Measurements from ENCODE around the gene KCNQ5. TPM values are rescaled to one million over a fixed set of nuclear protein-coding genes. Genes with fewer than 3 reads are reported as not detected.

The KCNQ5 gene
- total RNA-seq, 4 donors from 2014 or later: 0.96 to 3.4 (median 1.5) TPM

- no peak overlapping the region for H3K27ac ChIP-seq
- TF ChIP-seq POLR2AphosphoS5 (IDR thresholded peaks at IDR 0.05): no peak
- no peak for TF ChIP-seq EP300 (IDR thresholded peaks at IDR 0.05)
- no peak for TF ChIP-seq POLR2A (IDR thresholded peaks at IDR 0.05)
- TF ChIP-seq CTCF (IDR thresholded peaks at IDR 0.05): no peak
- ATAC-seq: no peak
- 81 to 88% methylated on average over 4 of the region's 4 CpGs for WGBS, 2 donors (ENCODE audit: low coverage in 1 of 2)
- no peaks in the 10 kb centered on the region for H3K27me3 ChIP-seq
- no peaks in the 10 kb centered on the region for H3K9me3 ChIP-seq
- H3K36me3 ChIP-seq: no peaks in the 10 kb centered on the region
- no peaks in the 10 kb centered on the region for H3K4me1 ChIP-seq
- no peak overlapping the region for H3K4me3 ChIP-seq
Observed at GRCh38 chr6:72933233-72933632, 311.4 kb downstream of the KCNQ5 start.

GRCh38 chr6:72936766-72937559 is 315.1 kb downstream of the KCNQ5 start:
- H3K27me3 ChIP-seq: no peaks in the 10 kb centered on the region
- no peaks in the 10 kb centered on the region for H3K9me3 ChIP-seq
- no peaks in the 10 kb centered on the region for H3K36me3 ChIP-seq
- WGBS, 2 donors (ENCODE audit: low coverage in 1 of 2): 64 to 84% methylated on average over 4 of the region's 4 CpGs
- no peak overlapping the region for H3K4me3 ChIP-seq
- no peak for TF ChIP-seq CTCF (IDR thresholded peaks at IDR 0.05)
- no peak for TF ChIP-seq POLR2AphosphoS5 (IDR thresholded peaks at IDR 0.05)
- no peak for TF ChIP-seq EP300 (IDR thresholded peaks at IDR 0.05)
- TF ChIP-seq POLR2A (IDR thresholded peaks at IDR 0.05): no peak
- no peak overlapping the region for H3K27ac ChIP-seq
- no peaks in the 10 kb centered on the region for H3K4me1 ChIP-seq
- ATAC-seq: no peak

GRCh38 chr6:72938104-72938503 is 316.2 kb downstream of the KCNQ5 start:
- Histone ChIP-seq H3K4me1 (no peaks in the 10 kb centered on the region), H3K4me3 (no peak overlapping the region), H3K36me3 (no peaks in the 10 kb centered on the region), H3K9me3 (no peaks in the 10 kb centered on the region), H3K27ac (no peak overlapping the region), H3K27me3 (no peaks in the 10 kb centered on the region)
- ATAC-seq: peak; percentile 46
- TF ChIP-seq POLR2AphosphoS5 (IDR thresholded peaks at IDR 0.05) (no peak), EP300 (IDR thresholded peaks at IDR 0.05) (no peak), POLR2A (IDR thresholded peaks at IDR 0.05) (no peak), CTCF (IDR thresholded peaks at IDR 0.05) (no peak)
- 81 to 84% methylated on average over 3 of the region's 3 CpGs for WGBS, 2 donors (ENCODE audit: low coverage in 1 of 2)

GRCh38 chr6:72939004-72939403 is 317.1 kb downstream of the KCNQ5 start:
- ATAC-seq: no peak
- Histone ChIP-seq H3K4me3 (no peak overlapping the region), H3K27ac (no peak overlapping the region), H3K9me3 (no peaks in the 10 kb centered on the region), H3K36me3 (no peaks in the 10 kb centered on the region), H3K27me3 (no peaks in the 10 kb centered on the region), H3K4me1 (no peaks in the 10 kb centered on the region)
- WGBS, 2 donors (ENCODE audit: low coverage in 1 of 2): 81 to 84% methylated on average over 6 to 7 of the region's 8 CpGs
- TF ChIP-seq POLR2A (IDR thresholded peaks at IDR 0.05) (no peak), CTCF (IDR thresholded peaks at IDR 0.05) (no peak), EP300 (IDR thresholded peaks at IDR 0.05) (no peak), POLR2AphosphoS5 (IDR thresholded peaks at IDR 0.05) (no peak)

DNA sequence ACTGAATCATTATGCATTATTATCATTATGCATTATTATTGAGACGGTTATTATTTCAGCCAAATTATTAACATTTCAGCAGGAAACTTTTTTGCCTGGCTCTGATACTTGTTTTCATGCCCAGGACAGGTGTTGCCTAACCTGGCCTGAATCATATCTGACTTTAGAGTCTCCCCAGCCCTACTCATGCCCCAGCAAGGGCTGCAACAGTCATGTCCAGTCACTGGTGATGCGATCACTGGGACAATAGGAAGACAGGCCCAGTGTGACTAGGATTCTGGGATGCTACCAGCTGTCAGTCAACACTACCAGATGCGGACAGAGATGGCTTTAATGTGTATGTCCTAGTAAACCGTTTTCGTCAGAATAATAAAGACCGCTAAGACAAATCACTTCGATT is 318.4 kb downstream of the KCNQ5 start:
- Histone ChIP-seq H3K27me3 (no peaks in the 10 kb centered on the region), H3K36me3 (no peaks in the 10 kb centered on the region), H3K4me1 (no peaks in the 10 kb centered on the region), H3K27ac (no peak overlapping the region), H3K4me3 (no peak overlapping the region), H3K9me3 (no peaks in the 10 kb centered on the region)
- ATAC-seq: no peak
- TF ChIP-seq POLR2A (IDR thresholded peaks at IDR 0.05) (no peak), EP300 (IDR thresholded peaks at IDR 0.05) (no peak), CTCF (IDR thresholded peaks at IDR 0.05) (no peak), POLR2AphosphoS5 (IDR thresholded peaks at IDR 0.05) (no peak)
- WGBS, 2 donors (ENCODE audit: low coverage in 1 of 2): 97 to 98% methylated on average over 6 to 7 of the region's 7 CpGs
